ENCODE measurements around the gene FZD1.
"Not testable (repeated sequence)": the region's sequence is repeated elsewhere in the genome, so short reads cannot be mapped to it uniquely, and the experiment has no call there.

The FZD1 gene

DNA sequence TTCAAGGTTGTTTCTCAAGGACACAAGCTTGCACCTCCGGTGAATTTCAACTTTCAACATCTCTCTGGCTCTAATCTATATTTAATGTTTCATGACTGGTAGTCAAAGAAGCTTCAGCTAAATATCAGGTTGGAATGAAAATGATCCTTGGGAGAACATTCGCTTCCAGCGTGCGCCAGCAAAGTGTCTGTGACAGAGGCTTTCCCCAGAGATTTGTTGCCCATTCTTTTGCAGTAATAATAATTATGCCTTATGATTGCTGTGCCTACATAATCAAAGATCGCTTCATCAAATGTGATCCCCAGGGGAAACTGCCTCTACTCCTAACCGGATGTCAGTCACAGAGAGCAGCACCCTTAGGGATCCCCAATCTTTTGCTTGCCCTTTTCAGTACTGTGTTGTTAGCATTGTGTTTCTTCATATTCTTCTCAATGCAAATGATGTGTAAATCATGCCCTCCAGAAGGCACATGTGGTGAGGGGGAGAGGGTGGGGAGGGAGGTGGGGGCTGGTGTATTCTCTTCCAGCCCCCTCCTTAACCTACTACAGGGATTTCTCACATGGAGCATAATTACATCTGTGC, 30.5 kb downstream of the FZD1 start:
- in situ Hi-C loops (cut with MboI; ENCODE audit: low sequenced_read_pairs), result no loop called here

DNA sequence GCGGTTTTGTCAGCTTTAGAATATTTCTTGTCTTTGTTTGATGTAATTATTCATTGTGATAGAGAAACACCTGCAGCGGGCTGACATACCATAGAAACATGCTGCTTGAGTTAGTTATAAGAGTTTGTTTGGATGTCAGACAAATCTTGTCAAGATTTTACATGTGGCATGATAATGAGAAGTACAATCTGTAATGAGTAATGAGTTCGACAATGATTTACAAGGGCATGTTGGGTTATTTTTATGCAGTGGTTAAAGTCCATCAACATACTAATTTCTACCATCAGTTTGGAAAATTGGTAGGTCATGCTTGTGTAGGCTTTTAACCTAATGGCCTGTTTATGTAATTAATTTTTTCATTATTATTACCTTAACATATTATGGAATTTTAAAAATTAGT, 31.3 kb downstream of the FZD1 start:
- in situ Hi-C loops (cut with MboI; ENCODE audit: low sequenced_read_pairs), result no loop called here

DNA sequence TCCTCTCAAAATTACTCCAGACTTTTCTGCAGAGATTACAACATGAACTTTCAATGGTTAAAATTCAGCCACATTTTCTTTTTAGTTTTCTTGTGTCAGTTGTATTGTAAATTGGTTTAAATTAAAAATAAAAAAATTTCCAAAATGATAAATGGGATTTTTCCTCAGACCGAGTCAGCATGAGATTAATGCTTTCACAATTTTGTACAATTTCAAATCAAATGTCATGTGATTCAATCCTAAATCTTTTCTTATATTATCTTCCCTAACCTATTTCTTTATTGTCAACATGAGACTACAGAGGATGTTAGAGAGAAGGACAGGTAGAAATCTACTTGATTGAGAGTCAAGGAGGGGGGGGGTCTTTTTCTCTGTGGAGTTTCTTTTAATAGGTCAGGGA, 33.7 kb downstream of the FZD1 start:
- in situ Hi-C loops (cut with MboI; ENCODE audit: low sequenced_read_pairs), result no loop called here

DNA sequence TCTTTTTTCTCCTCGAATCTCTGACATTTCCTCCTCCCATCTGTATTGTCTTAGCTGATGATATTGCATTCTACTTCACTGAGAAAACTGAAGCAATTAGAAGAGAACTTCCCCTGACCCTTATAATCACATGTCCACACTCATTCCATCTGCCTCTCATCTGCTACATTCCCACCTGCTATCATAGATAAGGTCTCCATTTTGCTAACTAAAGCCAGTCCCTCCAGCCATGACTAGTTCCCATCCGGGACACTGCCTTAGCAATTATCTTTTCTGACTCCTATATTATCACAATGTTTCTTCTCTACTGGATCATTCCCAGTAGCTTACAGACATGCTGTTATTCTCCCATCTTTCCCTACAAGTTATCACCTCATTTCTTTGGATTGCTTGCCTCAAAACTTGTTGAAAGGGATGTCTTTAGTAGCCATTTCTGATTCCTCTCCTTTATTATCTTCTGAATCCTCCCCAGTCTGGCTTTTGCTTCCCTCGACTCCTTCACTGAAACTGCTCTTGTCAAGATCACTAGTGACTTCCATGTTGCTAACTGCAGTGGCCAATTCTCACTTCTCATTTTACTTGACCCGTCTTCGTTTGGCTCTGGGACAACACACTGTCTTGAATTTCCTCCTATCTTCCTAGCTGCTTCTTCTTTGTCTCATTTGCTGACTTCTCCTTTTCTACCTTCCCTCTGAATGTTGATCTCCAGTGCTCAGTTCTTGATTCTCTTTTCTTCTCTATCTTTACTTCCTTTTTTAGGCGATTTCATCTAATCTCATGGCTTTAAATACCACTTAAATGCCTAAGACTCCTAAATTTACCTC, 35.9 kb downstream of the FZD1 start:
- in situ Hi-C loops (cut with MboI; ENCODE audit: low sequenced_read_pairs), result no loop called here

DNA sequence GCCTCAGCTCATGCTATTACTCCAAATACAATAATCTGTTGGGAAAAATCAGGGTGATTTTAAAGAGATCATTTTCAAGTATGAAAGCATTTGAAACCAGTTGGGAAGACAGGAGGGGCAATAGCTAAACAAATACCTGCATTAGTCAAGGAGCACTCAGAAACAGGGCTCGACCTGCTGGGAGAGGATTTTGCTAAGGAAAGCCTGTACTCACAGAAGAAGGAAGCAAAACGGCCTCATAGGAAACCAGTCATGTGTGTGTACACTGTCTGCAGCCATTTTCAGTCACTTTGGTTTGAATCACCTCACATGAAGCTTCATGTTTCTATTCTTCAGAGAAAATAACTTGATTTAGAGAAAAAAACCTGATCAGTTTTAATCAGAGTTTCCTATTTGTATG, 38.6 kb downstream of the FZD1 start:
- in situ Hi-C loops (cut with MboI; ENCODE audit: low sequenced_read_pairs), result no loop called here

DNA sequence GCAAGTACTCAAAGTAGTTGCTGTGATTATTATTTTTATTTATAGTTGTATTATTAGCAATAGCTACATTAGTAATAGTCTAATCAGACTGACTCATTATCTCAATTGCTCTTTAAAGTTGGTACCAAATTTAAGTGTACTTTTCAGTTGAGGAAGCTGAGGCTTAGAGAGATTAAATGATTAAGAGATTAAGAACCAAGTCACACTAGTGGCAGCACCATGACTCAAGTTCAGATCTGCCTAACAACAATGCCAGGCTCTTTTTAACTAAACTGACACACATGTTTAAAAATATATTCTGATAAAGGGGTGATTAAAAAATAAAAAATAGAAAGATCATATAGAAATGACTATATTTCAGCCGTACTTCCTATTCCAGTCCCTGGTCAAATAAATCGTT, 42.0 kb downstream of the FZD1 start:
- in situ Hi-C loops (cut with MboI; ENCODE audit: low sequenced_read_pairs), result no loop called here

DNA sequence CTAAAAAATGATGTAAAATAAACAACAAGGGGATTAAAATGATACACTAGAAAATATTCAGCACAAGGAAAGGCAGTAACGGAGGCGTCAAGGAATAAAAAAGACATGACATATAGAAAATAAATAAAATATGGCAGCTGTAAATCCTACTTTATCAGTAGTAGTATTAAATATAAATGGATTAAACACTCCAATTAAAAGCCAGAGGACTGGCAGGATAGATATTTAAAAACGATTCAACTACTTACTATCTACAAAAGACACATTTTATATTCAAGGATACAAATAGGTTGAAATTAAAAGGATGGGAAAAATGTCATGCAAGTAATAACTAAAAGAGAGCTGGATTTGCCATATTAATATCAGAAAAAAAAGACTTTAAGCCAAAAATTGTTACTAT, 43.2 kb downstream of the FZD1 start:
- in situ Hi-C loops (cut with MboI; ENCODE audit: low sequenced_read_pairs), result no loop called here

DNA sequence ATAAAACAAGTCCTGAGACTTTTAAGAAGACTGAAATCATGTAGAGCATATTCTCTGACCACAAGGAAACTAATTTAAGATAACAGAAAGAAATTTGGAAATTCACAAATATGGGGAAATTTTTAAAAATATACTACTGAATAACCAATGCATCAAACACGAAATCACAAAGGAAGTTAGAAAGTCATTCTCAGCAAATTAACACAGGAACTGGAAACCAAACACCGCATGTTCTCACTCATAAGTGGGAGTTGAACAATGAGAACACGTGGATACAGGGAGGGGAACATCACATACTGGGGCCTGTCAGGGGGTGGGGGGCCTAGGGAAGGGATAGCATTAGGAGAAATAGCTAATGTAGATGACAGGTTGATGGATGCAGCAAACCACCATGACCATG, 44.0 kb downstream of the FZD1 start:
- in situ Hi-C loops (cut with MboI; ENCODE audit: low sequenced_read_pairs), result not testable (repeated sequence)

DNA sequence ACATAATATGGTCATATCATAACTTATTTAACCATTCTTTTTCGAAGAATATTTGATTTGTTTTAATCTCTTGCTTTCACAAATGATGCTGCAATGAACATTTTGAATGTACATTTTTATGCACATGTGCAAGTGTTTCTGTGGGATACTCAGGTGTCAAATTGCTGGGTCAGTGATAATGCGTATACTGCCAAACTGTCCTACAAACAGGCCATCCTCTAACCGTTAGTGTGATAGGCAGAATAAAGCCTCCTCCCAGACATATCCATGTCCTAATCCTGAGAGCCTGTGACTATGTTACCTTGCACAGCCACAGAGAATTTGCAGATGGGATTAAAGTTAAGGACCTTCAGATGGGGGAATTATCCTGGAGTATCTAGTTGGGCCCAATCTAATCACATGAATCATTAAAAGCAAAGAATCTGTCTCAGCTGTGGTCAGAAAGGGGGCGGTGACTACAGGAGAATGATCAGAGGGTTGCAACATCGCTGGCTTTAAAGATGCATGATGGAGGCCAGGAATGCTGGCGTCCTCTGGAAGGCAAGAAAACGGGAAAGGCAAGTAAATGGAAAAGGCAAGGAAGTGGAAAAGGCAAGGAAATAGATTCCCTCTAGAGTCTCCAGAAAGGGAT, 46.7 kb downstream of the FZD1 start:
- in situ Hi-C loops (cut with MboI; ENCODE audit: low sequenced_read_pairs), result no loop called here

DNA sequence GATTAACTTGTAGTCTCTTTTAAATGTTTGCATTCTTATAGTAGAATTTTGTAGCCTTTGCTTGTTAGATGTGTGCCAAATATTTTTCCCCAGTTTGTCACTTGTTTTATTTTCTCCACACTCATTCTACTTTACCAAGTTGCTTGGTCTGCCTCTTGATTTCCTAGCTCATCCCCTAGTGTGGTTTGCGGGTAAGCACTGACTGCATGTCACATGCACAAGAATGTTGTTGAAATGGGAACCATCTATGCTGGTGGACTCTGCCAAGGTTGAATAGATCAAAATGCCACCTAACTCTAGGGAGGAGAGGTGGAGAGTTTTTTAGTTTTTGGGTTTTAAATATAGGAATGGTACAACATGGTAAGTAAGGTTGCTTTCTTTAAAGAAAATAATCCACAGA, 47.6 kb downstream of the FZD1 start:
- in situ Hi-C loops (cut with MboI; ENCODE audit: low sequenced_read_pairs), result no loop called here

DNA sequence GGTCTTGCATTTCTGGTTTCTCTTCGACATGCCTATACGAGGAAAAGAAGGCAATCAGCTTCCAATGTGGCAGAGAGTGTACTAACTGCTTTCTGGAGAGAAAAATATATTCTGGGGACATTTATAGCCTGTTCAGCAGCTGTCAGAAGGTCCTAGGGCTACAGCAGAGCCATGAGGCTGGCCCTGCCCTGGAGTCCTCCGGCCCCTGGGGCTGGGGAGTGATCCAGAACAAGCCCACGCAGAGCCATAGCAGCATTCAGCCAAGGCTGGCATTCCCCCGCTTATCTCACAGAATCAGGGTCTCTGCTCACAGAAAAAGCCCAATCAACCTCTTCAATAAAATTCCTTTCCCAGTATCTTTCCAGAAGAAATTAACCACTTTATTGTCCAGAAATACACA, 48.9 kb downstream of the FZD1 start:
- in situ Hi-C loops (cut with MboI; ENCODE audit: low sequenced_read_pairs), result no loop called here

DNA sequence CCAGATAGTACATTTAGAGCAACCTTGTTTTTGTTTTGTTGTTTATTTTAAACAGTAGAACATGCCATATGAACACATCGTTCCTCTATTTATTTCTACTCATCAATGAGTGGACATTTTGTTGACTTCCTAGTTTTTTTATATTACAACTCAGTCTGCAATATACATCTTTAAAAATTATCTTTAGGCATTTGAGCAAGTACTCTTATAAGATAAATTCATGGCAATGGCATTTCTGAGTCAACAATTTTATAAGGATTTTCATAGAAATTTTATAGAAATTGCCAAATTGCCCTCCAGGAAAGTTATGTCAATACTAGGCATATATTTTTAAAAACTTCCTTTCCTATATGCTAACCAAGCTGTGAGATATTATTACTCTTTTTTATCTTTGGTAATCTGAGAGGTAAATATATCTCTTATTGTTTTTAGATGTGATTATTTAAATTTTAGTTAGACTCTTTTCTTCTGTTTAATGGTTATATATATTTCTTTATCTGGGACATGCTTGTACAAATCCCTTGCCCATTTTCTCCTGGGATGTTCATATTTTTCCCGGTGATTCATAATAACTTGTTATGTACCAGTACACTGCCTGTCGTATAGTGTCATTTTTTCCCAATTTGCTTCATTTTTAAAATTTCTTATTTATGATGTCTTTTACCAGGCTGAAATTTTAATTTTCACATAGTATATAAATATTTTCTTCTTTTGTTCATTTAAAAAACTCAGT, 50.5 kb downstream of the FZD1 start:
- in situ Hi-C loops (cut with MboI; ENCODE audit: low sequenced_read_pairs), result no loop called here

DNA sequence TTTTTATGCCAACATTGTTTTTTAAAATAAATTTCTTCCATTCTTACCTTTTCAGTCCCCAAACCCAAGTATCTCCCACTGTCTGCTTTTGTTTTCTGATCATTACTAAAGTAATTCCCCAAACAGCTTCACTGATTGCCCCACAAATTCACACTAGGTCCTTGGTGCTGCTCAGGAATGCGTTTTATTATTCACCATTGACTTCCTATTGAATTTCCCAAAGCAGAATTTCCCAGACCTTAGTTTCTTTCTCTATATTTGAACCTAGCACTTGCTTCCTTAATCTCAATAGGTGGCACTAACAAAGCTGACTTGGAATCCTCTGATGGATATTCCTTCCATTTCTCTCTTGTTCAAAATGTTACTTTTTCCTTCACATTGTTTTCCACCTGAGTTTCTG, 52.2 kb downstream of the FZD1 start:
- in situ Hi-C loops (cut with MboI; ENCODE audit: low sequenced_read_pairs), result no loop called here

DNA sequence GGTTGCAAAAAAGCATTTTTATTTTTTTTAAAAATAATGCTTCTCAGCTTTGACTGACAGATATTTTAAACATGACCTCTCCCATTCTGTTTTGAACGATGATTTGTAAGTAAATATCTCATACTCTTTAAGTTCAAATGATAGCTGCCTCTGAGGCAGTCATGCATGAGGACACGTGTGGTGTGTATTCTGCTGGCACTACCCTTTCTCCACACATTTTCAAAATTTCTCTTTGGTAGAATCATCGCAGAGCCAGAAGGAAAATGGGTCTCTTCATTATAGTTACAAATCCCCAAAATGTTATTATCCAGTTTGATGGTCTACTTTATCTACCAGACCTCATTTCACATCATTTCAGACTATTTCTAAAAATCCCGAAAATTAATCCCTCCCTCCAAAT, 55.1 kb downstream of the FZD1 start:
- in situ Hi-C loops (cut with MboI; ENCODE audit: low sequenced_read_pairs), result no loop called here

DNA sequence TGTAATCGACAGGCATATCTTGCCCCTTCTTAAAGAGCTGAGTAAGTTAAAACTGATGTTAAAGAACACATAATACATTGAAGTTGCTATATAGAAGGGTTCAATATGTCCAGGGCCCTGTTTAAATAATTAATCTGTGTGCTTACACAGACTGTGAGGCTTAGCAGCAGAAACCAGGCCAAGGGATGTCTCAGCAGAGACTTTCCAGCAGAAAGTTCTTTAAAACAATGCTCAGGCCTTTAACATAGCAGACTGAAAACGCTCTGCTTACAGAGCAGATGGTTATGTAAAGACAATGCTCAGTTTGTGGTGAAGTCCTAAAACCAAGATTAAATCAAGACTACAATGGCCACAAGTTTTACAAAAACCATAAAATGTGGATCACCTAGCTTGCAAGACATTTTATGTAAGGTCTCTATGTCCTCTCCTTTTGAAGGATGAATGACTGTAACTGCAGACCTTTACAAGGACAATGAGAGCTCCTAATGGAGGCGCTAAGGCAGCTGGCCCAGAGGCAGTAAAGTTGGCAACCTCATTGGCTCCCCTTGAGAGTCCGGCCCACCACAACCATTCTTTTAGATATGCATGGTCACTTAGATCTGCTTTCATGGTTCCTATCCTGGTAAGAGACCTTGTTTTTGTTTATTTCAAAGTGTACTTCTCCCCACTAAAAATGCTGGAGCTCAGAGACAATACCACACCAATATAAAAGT, 56.3 kb downstream of the FZD1 start:
- in situ Hi-C loops (cut with MboI; ENCODE audit: low sequenced_read_pairs), result no loop called here

Measured in hTERT RPE-1 (cell line).